CD8-positive, alpha-beta memory T cell (primary cell): ENCODE data around the gene LRRC4. TPM values are rescaled to one million over a fixed set of nuclear protein-coding genes. Genes with fewer than 3 reads are reported as not detected.

Experiments used
- CTCF ChIA-PET: fragments of 350-600 bp; sonication (Branson Sonifier 250); formaldehyde crosslinking; loops from one replicate; lab custom pipeline; 2021; ENCODE audit warnings: antibody characterized with exemption; lab: Charles Lee
- POLR2A ChIA-PET: fragments of 350-600 bp; sonication (Branson Sonifier 250); formaldehyde crosslinking; loops from one replicate; lab custom pipeline; 2021; ENCODE audit warnings: antibody characterized with exemption; lab: Charles Lee
- DNase-seq, 5 donors: peaks; one replicate each; pipeline versions ENCODE4 v3.0.0 to v3.0.0-alpha.2; 2020 to 2022; ENCODE audit warnings: mixed read lengths in 1 of 5
- H3K27ac ChIP-seq: one replicate; pipeline ENCODE4 v1.7.0; 2013; ENCODE audit warnings: low read depth, mild to moderate bottlenecking, low read length, moderate library complexity
- H3K27me3 ChIP-seq: 2 replicates; pipeline ENCODE4 v1.7.0; 2013; ENCODE audit warnings: low read length, mild to moderate bottlenecking; ENCODE audit not compliant: insufficient read depth, poor library complexity, severe bottlenecking
- H3K36me3 ChIP-seq: 2 replicates; pipeline ENCODE4 v1.7.0; 2013; ENCODE audit warnings: mild to moderate bottlenecking, low read length, moderate library complexity; ENCODE audit not compliant: insufficient read depth
- H3K4me1 ChIP-seq: 2 replicates; pipeline ENCODE4 v1.7.0; 2013; ENCODE audit warnings: mild to moderate bottlenecking, low read length, moderate library complexity; ENCODE audit not compliant: insufficient read depth
- H3K4me3 ChIP-seq: 2 replicates; pipeline ENCODE4 v1.7.0; 2013; ENCODE audit warnings: mild to moderate bottlenecking, low read length
- H3K9me3 ChIP-seq: 2 replicates; pipeline ENCODE4 v1.7.0; 2013; ENCODE audit warnings: mild to moderate bottlenecking, low read length
- H3K27ac Mint-ChIP-seq, 8 donors: one replicate each; pipeline ENCODE4 v1.8.0; 2020 to 2021; ENCODE audit warnings: mixed read lengths in 8 of 8, mild to moderate bottlenecking in 6 of 8, inconsistent platforms in 3 of 8, moderate library complexity in 3 of 8
- H3K27me3 Mint-ChIP-seq, 2 donors: one replicate each; pipeline ENCODE4 v1.8.0; 2020 to 2021; ENCODE audit warnings: mixed read lengths in 2 of 2, mild to moderate bottlenecking in 1 of 2, moderate library complexity in 1 of 2
- H3K36me3 Mint-ChIP-seq, 3 donors: one replicate each; pipeline ENCODE4 v1.8.0; 2020 to 2021; ENCODE audit warnings: mixed read lengths in 3 of 3, inconsistent platforms in 1 of 3, mild to moderate bottlenecking in 1 of 3
- H3K4me1 Mint-ChIP-seq, 3 donors: one replicate each; pipeline ENCODE4 v1.8.0; 2020 to 2021; ENCODE audit warnings: mixed read lengths in 3 of 3, inconsistent platforms in 1 of 3, mild to moderate bottlenecking in 1 of 3
- H3K4me3 Mint-ChIP-seq, 7 donors: one replicate each; pipeline ENCODE4 v1.8.0; 2020 to 2021; ENCODE audit warnings: mixed read lengths in 7 of 7, mild to moderate bottlenecking in 6 of 7, moderate library complexity in 4 of 7, inconsistent platforms in 2 of 7
- H3K9me3 Mint-ChIP-seq, 5 donors: one replicate each; pipeline ENCODE4 v1.8.0; 2020 to 2022; ENCODE audit warnings: mixed read lengths in 5 of 5, mild to moderate bottlenecking in 3 of 5, moderate library complexity in 2 of 5, inconsistent platforms in 1 of 5
- polyA plus RNA-seq: library from polyadenylated mRNA; unstranded; fragments of 300-500 nt; fragmentation: Illumina TruSeq; gene quantifications from one replicate; pipeline ENCODE4 v1.2.3, GENCODE V29; 2021
- total RNA-seq, 2 experiments: library from RNA; stranded (reverse); gene quantifications; one replicate each; pipeline ENCODE4 v1.2.3, GENCODE V29; 2021

LRRC4 gene
- total and polyA plus RNA-seq, 3 experiments from 2014 or later: 0.15 to 0.51 TPM; not detected in 1

DNA sequence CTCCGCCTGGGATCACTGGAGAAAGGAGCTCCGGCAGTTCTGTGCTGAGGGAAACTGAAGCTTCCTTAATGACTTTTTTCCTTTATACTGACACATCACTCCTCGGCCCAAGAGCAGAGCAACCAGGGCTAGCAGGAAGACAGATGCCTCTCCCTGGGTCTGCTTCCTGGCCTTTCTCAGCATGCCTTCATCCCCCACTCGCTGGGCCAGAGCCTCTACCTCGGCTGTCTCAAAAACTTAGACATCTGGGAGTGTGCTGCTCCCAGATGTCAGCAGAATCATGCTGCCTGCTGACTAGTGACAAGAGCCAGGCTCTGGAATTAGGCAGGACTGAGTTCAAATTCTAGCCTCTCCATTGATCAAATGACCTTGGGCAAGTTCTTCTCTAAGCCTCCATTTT lies 24.4 kb upstream of the LRRC4 start:
- CTCF ChIA-PET: no interaction called here
- peaks cover 0 to 5% (median 0%) of the 10 kb centered on the region in 3 donors for H3K36me3 Mint-ChIP-seq
- Histone ChIP-seq H3K27me3 (no peaks in the 10 kb centered on the region), H3K36me3 (no peaks in the 10 kb centered on the region), H3K4me1 (peaks cover 46% of the 10 kb centered on the region), H3K9me3 (no peaks in the 10 kb centered on the region), H3K4me3 (no peak overlapping the region), H3K27ac (no peak overlapping the region)
- peaks cover 56 to 68% (median 67%) of the 10 kb centered on the region in 3 donors for H3K4me1 Mint-ChIP-seq
- H3K9me3 Mint-ChIP-seq: no peaks in the 10 kb centered on the region
- POLR2A ChIA-PET: no interaction called here
- no peaks in the 10 kb centered on the region for H3K27me3 Mint-ChIP-seq
- no peak overlapping the region for H3K4me3 Mint-ChIP-seq
- H3K27ac Mint-ChIP-seq: peak overlapping the region in 2 of 8 donors; percentile 7 to 13
- no peak for DNase-seq

DNA sequence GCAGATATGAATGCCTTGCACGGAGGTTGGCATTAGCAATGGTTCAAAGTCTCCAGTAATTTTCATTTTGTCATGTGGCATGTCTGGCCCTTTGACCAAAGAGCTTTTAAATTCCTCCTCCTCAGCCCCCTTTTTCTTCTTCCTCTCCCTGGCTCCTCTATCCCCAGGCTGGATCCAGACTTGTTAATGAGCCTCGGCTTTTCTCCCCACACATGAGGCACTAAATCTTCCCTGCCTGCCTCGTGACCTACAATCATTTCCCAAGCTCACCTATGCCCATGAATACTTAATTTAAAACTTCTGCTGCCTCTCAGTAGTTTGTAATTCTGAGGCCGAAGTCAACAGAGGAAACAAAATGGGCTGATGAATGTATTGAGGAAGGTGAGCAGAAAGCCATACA lies 23.3 kb upstream of the LRRC4 start:
- Histone ChIP-seq H3K36me3 (no peaks in the 10 kb centered on the region), H3K4me1 (peaks cover 34% of the 10 kb centered on the region), H3K27me3 (no peaks in the 10 kb centered on the region), H3K27ac (no peak overlapping the region), H3K9me3 (no peaks in the 10 kb centered on the region), H3K4me3 (no peak overlapping the region)
- Mint-ChIP-seq H3K36me3 (peaks cover 0 to 5% (median 0%) of the 10 kb centered on the region in 3 donors), H3K27ac (peak overlapping the region in 3 of 8 donors; percentile 11 to 40 (median 31)), H3K4me1 (peaks cover 52 to 61% (median 59%) of the 10 kb centered on the region in 3 donors), H3K4me3 (no peak overlapping the region), H3K27me3 (no peaks in the 10 kb centered on the region), H3K9me3 (no peaks in the 10 kb centered on the region)
- ChIA-PET POLR2A (no interaction called here), CTCF (no interaction called here)
- no peak for DNase-seq

DNA sequence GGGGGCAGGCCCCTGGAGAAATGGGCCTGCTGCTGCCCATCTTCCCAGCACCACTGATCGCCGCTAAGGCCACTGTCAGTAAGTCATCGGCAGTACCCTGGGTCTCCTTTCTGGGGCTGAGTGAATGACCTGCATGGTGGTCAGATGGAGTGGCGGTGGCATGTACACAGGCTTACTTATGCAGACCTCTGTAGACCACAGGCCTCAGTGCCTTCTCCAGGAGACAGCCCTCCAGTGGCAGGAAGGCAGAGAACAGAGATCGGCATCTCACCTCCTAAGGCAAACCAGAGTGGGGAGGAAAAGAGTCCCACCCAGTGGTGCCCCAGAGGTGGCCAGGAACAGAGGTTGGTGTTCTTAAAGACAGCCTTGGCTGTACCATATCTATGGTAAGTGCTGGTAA lies 22.8 kb upstream of the LRRC4 start:
- Mint-ChIP-seq H3K36me3 (peaks cover 0 to 9% (median 0%) of the 10 kb centered on the region in 3 donors), H3K9me3 (no peaks in the 10 kb centered on the region), H3K27ac (peak overlapping the region in 1 of 8 donors; percentile 18), H3K4me1 (peaks cover 47 to 56% (median 53%) of the 10 kb centered on the region in 3 donors), H3K4me3 (no peak overlapping the region), H3K27me3 (no peaks in the 10 kb centered on the region)
- CTCF ChIA-PET: no interaction called here
- no peaks in the 10 kb centered on the region for H3K9me3 ChIP-seq
- no peak overlapping the region for H3K27ac ChIP-seq
- H3K4me3 ChIP-seq: no peak overlapping the region
- POLR2A ChIA-PET: no interaction called here
- H3K27me3 ChIP-seq: no peaks in the 10 kb centered on the region
- no peaks in the 10 kb centered on the region for H3K36me3 ChIP-seq
- no peak for DNase-seq
- H3K4me1 ChIP-seq: peaks cover 29% of the 10 kb centered on the region

DNA sequence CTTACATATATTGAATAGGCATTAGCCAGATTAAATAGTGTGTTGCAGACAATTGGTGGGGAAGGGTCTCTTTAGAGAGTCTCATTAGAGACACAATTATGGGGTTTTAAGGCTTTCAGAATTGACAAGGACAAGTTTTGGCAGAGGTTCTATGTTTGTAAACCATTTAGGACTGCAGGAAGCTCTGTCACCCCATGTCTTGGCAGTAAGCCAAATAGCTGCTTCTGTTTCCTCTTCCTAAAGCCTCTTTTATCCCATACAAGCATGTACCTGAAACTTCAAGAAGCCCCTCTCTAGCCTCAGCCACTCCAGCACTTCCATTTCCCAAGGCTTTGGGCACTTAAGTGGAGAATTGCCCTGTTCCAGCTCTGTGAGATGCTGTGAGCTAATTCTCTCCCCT lies 21.8 kb upstream of the LRRC4 start:
- Mint-ChIP-seq H3K4me1 (peaks cover 41 to 46% (median 44%) of the 10 kb centered on the region in 3 donors), H3K27me3 (no peaks in the 10 kb centered on the region), H3K4me3 (no peak overlapping the region), H3K9me3 (no peaks in the 10 kb centered on the region), H3K27ac (peak overlapping the region in 3 of 8 donors; percentile 22 to 82 (median 24)), H3K36me3 (peaks cover 0 to 9% (median 0%) of the 10 kb centered on the region in 3 donors)
- POLR2A ChIA-PET: no interaction called here
- no peaks in the 10 kb centered on the region for H3K9me3 ChIP-seq
- peaks cover 20% of the 10 kb centered on the region for H3K4me1 ChIP-seq
- H3K27ac ChIP-seq: no peak overlapping the region
- H3K36me3 ChIP-seq: no peaks in the 10 kb centered on the region
- CTCF ChIA-PET: interaction anchor here (0.7 to 1.2 kb wide), 3 partner anchors 10 to 16 kb away, joined by 3 read pairs; no protein-coding TSS in a partner anchor
- DNase-seq: peak in 1 of 5 donors; percentile 18
- H3K27me3 ChIP-seq: no peaks in the 10 kb centered on the region
- no peak overlapping the region for H3K4me3 ChIP-seq

DNA sequence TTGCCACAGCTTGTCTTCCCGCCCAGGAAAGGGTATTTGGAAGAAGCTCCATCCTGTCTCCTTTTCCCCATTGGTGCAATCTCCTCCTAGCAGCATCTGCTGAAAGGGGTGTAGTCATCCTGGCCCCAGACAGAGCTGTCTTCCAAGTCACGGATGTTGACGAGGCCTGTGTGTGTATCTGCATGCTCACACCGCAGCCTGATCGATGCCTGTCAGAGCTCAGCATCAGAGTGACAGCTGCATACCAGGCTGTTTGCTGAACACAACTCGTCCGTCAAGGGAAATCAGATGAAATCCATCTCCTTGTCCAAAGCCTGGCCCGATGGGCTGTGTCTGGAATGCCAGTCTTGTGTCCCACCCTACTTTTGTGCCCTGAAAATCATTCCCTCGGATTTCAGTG lies 21.2 kb upstream of the LRRC4 start:
- Histone ChIP-seq H3K36me3 (no peaks in the 10 kb centered on the region), H3K27me3 (no peaks in the 10 kb centered on the region), H3K4me3 (no peak overlapping the region), H3K27ac (no peak overlapping the region), H3K4me1 (peaks cover 13% of the 10 kb centered on the region), H3K9me3 (no peaks in the 10 kb centered on the region)
- Mint-ChIP-seq H3K27me3 (no peaks in the 10 kb centered on the region), H3K36me3 (peaks cover 0 to 9% (median 0%) of the 10 kb centered on the region in 3 donors), H3K27ac (peak overlapping the region in 3 of 8 donors; percentile 24 to 51 (median 43)), H3K4me1 (peaks cover 36 to 40% (median 38%) of the 10 kb centered on the region in 3 donors), H3K4me3 (no peak overlapping the region), H3K9me3 (no peaks in the 10 kb centered on the region)
- POLR2A ChIA-PET: no interaction called here
- CTCF ChIA-PET: interaction anchor here (0.9 to 1.4 kb wide), 4 partner anchors 9 to 344 kb away, joined by 3 to 5 read pairs (median 4); no protein-coding TSS in a partner anchor
- DNase-seq: no peak

DNA sequence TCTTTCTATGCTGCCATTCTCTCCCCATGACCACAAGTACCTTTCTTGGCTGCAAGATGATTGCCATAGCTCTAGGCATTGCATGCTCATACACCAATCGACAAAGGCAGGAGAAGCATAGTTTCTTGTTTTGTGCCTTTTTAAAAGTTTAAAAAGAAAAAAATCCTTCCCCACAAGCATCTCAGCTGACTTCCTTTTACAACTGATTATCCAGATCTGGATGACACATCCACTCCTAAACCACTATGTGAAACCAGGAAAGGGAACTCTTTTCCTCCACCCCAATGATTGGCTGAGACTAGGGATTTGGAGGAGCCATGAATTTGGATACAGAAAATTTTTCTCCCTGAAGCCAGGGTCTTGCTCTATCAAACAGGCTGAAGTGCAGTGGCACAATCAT lies 14.5 kb upstream of the LRRC4 start:
- DNase-seq: no peak
- Histone ChIP-seq H3K9me3 (no peaks in the 10 kb centered on the region), H3K4me1 (peaks cover 6% of the 10 kb centered on the region), H3K36me3 (no peaks in the 10 kb centered on the region), H3K27me3 (no peaks in the 10 kb centered on the region), H3K4me3 (no peak overlapping the region), H3K27ac (no peak overlapping the region)
- ChIA-PET POLR2A (no interaction called here), CTCF (interaction anchor here (1.3 to 1.5 kb wide), 2 partner anchors 13 to 90 kb away, joined by 3 to 4 read pairs; no protein-coding TSS in a partner anchor)
- H3K27me3 Mint-ChIP-seq: no peaks in the 10 kb centered on the region
- H3K36me3 Mint-ChIP-seq: peaks cover 0 to 12% (median 4%) of the 10 kb centered on the region in 3 donors
- H3K27ac Mint-ChIP-seq: no peak overlapping the region
- no peaks in the 10 kb centered on the region for H3K9me3 Mint-ChIP-seq
- no peak overlapping the region for H3K4me3 Mint-ChIP-seq
- peaks cover 24 to 34% (median 27%) of the 10 kb centered on the region in 3 donors for H3K4me1 Mint-ChIP-seq

DNA sequence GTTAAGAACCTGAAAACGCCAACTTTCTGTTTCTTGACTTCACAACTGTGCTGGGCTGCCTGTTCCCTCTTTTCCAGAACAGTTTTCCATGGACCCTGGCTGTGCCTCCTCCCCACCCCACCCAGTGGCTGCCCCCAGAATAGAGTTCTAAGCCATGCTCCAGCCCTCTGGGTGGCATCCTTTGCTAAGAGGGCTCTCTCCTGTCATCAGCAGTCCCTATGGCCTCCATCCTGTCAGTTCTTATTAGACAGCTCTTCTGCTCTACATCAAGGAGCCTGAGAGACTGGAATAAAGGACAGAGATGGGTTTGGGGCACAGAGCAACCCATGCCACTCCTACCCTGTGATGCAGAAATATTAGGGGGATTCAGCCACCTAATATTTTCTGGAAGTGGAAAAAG lies 13.9 kb upstream of the LRRC4 start:
- H3K27me3 ChIP-seq: no peaks in the 10 kb centered on the region
- Mint-ChIP-seq H3K36me3 (peaks cover 0 to 9% (median 4%) of the 10 kb centered on the region in 3 donors), H3K27ac (peak overlapping the region in 1 of 8 donors; percentile 69), H3K9me3 (no peaks in the 10 kb centered on the region), H3K4me3 (no peak overlapping the region), H3K4me1 (peaks cover 21 to 30% (median 26%) of the 10 kb centered on the region in 3 donors), H3K27me3 (no peaks in the 10 kb centered on the region)
- no peaks in the 10 kb centered on the region for H3K36me3 ChIP-seq
- H3K4me3 ChIP-seq: no peak overlapping the region
- no peaks in the 10 kb centered on the region for H3K9me3 ChIP-seq
- H3K4me1 ChIP-seq: peaks cover 6% of the 10 kb centered on the region
- no peak for DNase-seq
- ChIA-PET POLR2A (no interaction called here), CTCF (interaction anchor here (1.3 to 1.5 kb wide), 2 partner anchors 12 to 90 kb away, joined by 3 to 4 read pairs; no protein-coding TSS in a partner anchor)
- H3K27ac ChIP-seq: no peak overlapping the region

DNA sequence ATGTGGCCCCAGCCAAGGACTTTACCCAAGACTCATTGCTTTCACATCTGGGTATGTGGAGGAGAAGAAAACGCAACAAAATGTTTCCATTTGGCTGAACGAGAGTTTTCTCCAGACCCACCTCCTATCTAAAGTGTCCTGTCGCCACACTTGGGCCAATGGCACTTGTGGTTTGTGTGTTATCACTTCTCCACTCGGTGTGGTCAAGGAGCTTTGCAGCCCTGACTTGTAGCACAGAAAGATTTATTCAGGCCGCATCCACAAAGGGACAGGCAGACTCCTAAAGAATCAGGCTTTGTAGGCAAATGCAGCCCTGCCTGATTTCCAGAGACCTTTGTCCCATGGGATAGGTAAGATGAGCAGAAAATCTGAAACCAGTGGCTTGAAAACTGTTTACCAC lies 12.8 kb upstream of the LRRC4 start:
- Histone ChIP-seq H3K4me1 (peaks cover 6% of the 10 kb centered on the region), H3K4me3 (no peak overlapping the region), H3K27me3 (no peaks in the 10 kb centered on the region), H3K27ac (no peak overlapping the region), H3K9me3 (no peaks in the 10 kb centered on the region), H3K36me3 (no peaks in the 10 kb centered on the region)
- peaks cover 0 to 6% (median 4%) of the 10 kb centered on the region in 3 donors for H3K36me3 Mint-ChIP-seq
- ChIA-PET CTCF (interaction anchor here (1.5 kb wide), 1 partner anchor 91 kb away, joined by 4 read pairs; no protein-coding TSS in a partner anchor), POLR2A (no interaction called here)
- no peaks in the 10 kb centered on the region for H3K27me3 Mint-ChIP-seq
- H3K9me3 Mint-ChIP-seq: no peaks in the 10 kb centered on the region
- DNase-seq: no peak
- H3K4me3 Mint-ChIP-seq: no peak overlapping the region
- no peak overlapping the region for H3K27ac Mint-ChIP-seq
- peaks cover 21 to 30% (median 26%) of the 10 kb centered on the region in 3 donors for H3K4me1 Mint-ChIP-seq
